Activated naive CD8-positive, alpha-beta T cell treated with anti-CD3 and anti-CD28 coated beads, Interleukin-2, amount 10 ng/mL, durations not matched to agents 7 days and 5 days (primary cell): ENCODE data around the gene TRABD. TPM values are rescaled to one million over a fixed set of nuclear protein-coding genes. Genes with fewer than 3 reads are reported as not detected.

Experiments
- ATAC-seq: fragments of 150-1000 bp; cut with Tn5 transposase; one replicate; pipeline ENCODE4 v1.10.0; 2021; ENCODE audit warnings: low read depth, moderate library complexity
- POLR2A ChIA-PET: fragments of 350-600 bp; sonication (Branson Sonifier 250); formaldehyde crosslinking; loops from one replicate; lab custom pipeline; 2021; ENCODE audit warnings: antibody characterized with exemption; lab: Charles Lee
- DNase-seq: peaks from one replicate; pipeline ENCODE4 v3.0.0; 2021
- H3K27ac Mint-ChIP-seq: one replicate; pipeline ENCODE4 v1.8.0; 2022; ENCODE audit warnings: mild to moderate bottlenecking, mixed read lengths
- H3K27me3 Mint-ChIP-seq: one replicate; pipeline ENCODE4 v1.8.0; 2022; ENCODE audit warnings: mild to moderate bottlenecking, moderate library complexity, mixed read lengths
- H3K36me3 Mint-ChIP-seq: one replicate; pipeline ENCODE4 v1.8.0; 2021; ENCODE audit warnings: mild to moderate bottlenecking, mixed read lengths
- H3K4me1 Mint-ChIP-seq: one replicate; pipeline ENCODE4 v1.8.0; 2021; ENCODE audit warnings: mixed read lengths
- H3K4me3 Mint-ChIP-seq: one replicate; pipeline ENCODE4 v1.8.0; 2022; ENCODE audit warnings: mild to moderate bottlenecking, moderate library complexity, mixed read lengths
- H3K9me3 Mint-ChIP-seq: one replicate; pipeline ENCODE4 v1.8.0; 2021; ENCODE audit warnings: mixed read lengths
- total RNA-seq, 2 experiments: library from RNA; stranded (reverse); gene quantifications; one replicate each; pipeline ENCODE4 v1.2.3, GENCODE V29; 2021

Gene TRABD
- total RNA-seq, 2 experiments from 2014 or later, result 116 to 121 TPM

DNA sequence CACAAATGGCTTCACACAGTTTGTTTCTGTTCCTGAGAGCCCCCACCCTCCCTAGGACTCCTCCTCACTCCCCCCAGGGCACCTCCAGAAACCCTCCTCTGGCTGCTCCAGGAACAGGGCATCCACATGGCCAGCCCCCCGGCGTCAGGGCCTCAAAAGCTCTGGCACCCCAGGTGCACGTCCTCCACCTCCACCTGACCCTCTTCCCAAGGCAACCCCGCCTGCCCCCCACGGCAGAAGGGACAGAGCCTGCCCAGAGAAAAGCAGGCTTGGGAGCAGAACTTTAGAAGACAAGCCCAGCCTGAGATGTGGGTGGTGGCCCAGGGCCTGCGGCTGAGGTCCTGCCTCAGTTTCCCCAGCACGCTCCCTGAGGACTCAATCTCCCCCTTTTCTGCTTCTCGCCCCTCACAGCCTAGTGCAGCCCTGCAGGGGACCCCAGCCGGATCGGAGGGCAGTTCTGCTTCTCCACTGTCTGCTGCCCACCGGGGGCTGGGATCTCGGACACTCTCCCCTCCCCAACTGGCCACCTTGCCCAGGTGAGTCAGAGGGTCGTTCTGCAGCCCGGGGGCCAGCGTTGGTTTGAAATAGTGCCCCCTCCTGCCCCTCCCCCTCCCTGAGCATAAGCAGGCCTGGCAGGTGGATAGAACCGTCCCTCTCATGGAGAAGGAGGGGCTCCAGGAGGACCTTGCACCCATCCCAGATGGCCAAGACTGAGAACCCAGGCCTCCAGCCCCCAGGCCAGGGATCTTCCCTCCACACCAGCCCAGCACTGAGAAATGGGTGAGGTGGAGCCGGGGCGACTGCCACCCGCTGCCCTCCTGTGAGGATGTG, 2.4 kb upstream of the TRABD start:
- ATAC-seq (no peak), DNase-seq (peak; percentile 29)
- no peaks in the 10 kb centered on the region for H3K9me3 Mint-ChIP-seq
- H3K4me1 Mint-ChIP-seq, result peaks cover 14% of the 10 kb centered on the region
- POLR2A ChIA-PET, result no interaction called here
- no peak overlapping the region for H3K27ac Mint-ChIP-seq
- H3K4me3 Mint-ChIP-seq, result peak overlapping the region; percentile 19
- peaks cover 2% of the 10 kb centered on the region for H3K36me3 Mint-ChIP-seq
- H3K27me3 Mint-ChIP-seq, result no peaks in the 10 kb centered on the region

DNA sequence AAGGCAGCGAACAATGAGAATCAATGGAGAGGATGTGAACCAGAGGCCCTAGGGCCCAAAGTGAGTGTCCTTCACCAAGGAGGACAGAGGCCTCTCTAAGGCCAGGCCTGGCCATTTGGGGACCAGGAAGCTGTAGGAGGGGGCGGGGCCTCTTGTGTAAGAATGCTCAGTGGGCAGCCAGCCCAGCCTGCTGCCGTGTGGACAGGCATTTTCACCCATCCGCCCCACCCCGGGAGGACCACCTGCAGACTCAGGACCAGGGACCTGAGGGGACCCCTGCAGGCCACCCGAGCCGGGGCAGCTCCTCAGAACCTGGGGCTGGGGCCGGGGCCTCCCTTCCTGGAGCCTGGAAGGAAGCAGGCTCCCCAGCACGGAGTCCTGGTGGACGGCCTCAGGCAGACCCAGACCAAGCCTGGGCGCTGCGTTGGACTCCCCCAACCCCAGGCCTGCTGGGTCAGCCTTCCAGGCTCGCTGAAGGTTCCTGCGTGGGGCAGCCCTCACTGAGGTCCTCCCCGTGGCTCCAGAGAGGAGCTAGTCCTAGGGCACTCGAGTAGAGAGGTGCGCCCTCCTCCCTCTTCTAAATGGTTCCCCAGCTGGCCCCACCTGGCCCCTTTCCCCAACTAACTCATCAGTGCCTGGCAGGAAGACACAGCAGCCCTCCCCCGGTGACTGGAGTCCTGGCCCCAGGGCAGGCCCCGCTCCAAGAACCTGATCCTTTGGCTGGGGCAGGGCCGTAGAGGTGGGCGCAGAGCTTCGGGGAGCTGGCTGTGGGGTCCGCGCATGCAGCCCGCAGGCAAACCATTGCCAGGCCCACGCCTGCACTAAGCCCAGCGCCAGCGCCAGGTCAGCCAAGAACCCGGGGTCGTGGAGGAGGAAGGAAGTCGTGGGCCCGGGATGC, 1.5 kb upstream of the TRABD start:
- Mint-ChIP-seq H3K36me3 (peaks cover 2% of the 10 kb centered on the region), H3K4me3 (peak overlapping the region; percentile 77), H3K4me1 (peaks cover 16% of the 10 kb centered on the region), H3K27ac (no peak overlapping the region), H3K9me3 (no peaks in the 10 kb centered on the region), H3K27me3 (no peaks in the 10 kb centered on the region)
- POLR2A ChIA-PET, result no interaction called here
- DNase-seq (no peak), ATAC-seq (no peak)

DNA sequence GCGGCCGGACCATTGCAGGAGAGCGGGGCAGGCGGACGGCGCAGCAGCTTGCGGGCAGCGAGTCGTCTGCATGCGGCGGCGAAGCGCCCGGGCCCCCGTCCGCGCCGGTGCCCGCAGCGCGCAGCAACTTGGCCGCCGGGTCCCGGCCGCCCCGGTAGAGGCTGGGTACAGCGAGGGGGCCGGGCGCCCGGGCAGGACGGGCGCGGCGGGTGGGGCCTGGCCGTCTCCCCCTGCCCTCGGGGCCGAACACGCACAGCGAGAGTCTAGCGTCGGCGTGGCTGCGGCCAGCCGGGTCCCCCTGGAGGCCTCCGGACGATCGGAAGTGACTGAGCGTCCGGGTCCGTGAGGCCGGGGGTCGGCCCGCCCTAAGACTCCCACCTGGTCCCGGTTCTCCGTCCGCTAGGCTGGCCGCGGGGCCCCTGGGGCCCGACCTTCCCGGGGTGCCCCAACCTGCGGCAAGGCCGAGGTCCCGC, 775 bp upstream of the TRABD start:
- H3K4me1 Mint-ChIP-seq, result peaks cover 18% of the 10 kb centered on the region
- POLR2A ChIA-PET, result no interaction called here
- H3K4me3 Mint-ChIP-seq, result peak overlapping the region; percentile 77
- H3K27ac Mint-ChIP-seq, result no peak overlapping the region
- DNase-seq (no peak), ATAC-seq (no peak)
- H3K9me3 Mint-ChIP-seq, result no peaks in the 10 kb centered on the region
- H3K27me3 Mint-ChIP-seq, result no peaks in the 10 kb centered on the region
- peaks cover 2% of the 10 kb centered on the region for H3K36me3 Mint-ChIP-seq

DNA sequence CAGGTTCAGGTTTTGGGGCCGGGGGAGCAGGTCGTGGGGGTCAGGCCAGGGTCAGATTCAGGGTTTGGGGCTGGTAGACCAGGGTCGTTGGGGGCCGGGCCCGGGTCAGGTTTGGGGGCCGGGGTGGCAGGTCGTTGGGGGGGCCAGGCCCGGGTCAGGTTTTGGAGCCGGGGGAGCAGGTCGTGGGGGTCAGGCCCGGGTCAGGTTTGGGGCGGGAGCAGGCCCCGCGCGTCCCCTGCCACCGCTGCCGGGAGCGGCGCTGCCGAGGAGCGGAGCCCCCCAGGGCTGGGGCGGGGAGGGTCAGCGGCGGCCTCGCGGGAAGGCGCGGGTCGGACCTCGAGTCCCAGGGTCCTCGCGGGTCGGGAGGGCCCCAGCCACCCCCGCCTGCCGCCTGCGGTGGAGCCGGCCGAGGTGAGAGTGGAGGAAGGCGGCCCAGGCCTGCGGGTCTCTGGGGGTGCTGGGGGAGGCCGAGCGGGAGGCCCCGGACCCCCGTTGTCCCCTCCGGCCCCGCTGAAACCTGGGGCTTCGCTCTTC, 535 bp downstream of the TRABD start:
- H3K27ac Mint-ChIP-seq, result peak overlapping the region; percentile 93
- POLR2A ChIA-PET, result interaction anchor here (1.3 to 1.4 kb wide), 2 partner anchors 15 kb away, joined by 3 read pairs; no protein-coding TSS in a partner anchor

DNA sequence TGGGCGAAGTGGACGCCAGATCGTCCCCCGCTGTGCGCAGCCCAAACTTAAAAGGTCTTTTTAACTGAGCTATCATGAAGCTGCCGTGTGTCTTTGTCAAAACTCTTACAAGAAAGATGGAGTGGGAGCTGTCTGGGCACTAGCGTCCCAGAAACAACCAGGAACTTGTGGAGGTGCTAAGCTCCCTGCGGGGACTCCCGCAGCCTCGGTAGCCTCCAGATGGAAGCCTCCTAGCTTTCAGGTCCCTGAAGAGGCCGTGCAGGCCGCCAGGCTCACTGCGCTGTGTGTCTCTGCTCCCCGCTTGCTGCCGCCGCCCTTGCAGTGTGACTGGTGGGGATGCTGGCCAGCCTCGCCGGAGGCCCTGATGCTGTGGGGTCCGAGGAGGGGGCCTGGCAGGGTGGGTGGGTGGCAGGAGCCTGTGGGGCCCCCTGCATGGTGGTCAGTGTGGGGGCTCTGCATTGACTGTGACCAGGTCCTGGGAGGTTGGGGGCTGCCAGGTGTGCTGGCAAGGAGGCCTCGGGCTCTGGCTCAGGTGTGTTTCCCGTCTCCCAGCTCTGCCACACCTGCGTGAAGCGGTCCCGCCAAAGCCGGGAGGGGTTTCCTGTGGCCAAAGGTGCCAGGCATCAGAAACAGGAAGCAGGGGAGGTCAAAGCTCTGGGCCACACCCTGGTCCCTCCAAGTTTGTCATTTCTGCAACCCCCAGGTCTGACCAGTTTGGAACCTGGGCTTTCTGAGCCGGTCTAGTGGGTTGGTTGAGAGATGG, 1.2 kb downstream of the TRABD start:
- POLR2A ChIA-PET, result interaction anchor here (0.8 to 1.4 kb wide), 5 partner anchors 15 to 252 kb away, joined by 3 to 4 read pairs (median 3); no protein-coding TSS in a partner anchor
- no peaks in the 10 kb centered on the region for H3K9me3 Mint-ChIP-seq
- H3K36me3 Mint-ChIP-seq, result peaks cover 2% of the 10 kb centered on the region
- H3K27me3 Mint-ChIP-seq, result no peaks in the 10 kb centered on the region
- H3K4me1 Mint-ChIP-seq, result peaks cover 26% of the 10 kb centered on the region
- ATAC-seq (no peak), DNase-seq (no peak)
- peak overlapping the region; percentile 95 for H3K4me3 Mint-ChIP-seq
- peak overlapping the region; percentile 93 for H3K27ac Mint-ChIP-seq

More for the DNA sequence above, 535 bp downstream of the TRABD start:
- H3K27me3 Mint-ChIP-seq, result no peaks in the 10 kb centered on the region
- ATAC-seq (no peak), DNase-seq (peak; percentile 59)
- peak overlapping the region; percentile 95 for H3K4me3 Mint-ChIP-seq
- H3K36me3 Mint-ChIP-seq, result peaks cover 2% of the 10 kb centered on the region
- H3K4me1 Mint-ChIP-seq, result peaks cover 20% of the 10 kb centered on the region
- no peaks in the 10 kb centered on the region for H3K9me3 Mint-ChIP-seq

DNA sequence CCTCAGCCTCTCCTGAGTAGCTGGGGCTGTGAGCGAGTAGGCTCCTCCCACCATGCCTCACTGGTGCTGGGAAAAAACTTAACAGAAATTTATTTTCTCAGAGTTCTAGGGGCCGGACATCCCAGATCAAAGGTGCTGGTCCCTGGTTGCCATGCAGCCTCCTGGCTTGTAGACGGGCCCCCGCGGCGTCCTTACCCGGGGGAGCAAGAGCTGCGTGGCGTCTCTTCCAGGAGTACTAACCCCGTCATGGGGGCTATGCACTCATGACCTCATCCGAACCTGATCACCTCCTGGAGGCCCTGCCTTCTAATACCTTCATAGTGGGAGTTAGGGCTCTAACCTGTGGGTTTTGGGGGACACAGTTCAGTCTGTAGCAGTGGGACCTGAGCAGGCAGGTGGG, 2.6 kb downstream of the TRABD start:
- no peak for ATAC-seq
- Mint-ChIP-seq H3K9me3 (no peaks in the 10 kb centered on the region), H3K4me1 (peaks cover 34% of the 10 kb centered on the region), H3K36me3 (peaks cover 2% of the 10 kb centered on the region), H3K27ac (peak overlapping the region; percentile 98), H3K4me3 (no peak overlapping the region), H3K27me3 (no peaks in the 10 kb centered on the region)
- peak; percentile 24 for DNase-seq
- POLR2A ChIA-PET, result interaction anchor here (0.5 to 0.6 kb wide), 2 partner anchors 137 to 367 kb away, joined by 3 to 8 read pairs; no protein-coding TSS in a partner anchor

DNA sequence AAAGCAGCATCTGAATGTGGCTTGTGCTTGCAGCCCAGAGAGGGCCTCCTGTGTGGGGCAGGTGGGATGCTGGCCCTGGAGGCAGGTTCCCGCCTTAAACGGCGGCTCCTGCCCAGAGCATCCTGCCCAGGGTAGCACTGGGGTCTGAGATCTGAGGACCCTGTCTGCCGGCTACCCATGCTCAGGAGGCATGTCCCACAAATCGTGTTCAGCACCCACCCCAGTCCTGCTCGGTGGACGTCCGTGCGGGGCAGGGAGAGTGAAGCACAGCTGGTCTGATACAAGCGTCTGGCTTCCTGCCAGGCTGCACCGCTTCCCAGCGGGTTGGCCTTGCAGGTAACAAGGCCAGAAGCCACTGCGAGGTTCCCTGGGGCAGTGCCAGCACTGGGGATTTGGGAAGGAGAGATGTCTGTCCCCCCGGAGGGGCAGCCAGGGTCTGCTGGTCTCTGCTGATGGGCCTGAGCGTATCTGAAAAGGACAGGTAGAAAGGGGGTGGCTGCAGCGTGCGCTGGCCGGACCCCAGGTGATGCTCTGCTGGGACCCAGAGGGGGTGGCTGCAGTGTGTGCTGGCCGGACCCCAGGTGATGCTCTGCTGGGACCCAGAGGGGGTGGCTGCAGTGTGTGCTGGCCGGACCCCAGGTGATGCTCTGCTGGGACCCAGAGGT, 3.6 kb downstream of the TRABD start:
- Mint-ChIP-seq H3K4me1 (peaks cover 34% of the 10 kb centered on the region), H3K4me3 (peak overlapping the region; percentile 95), H3K27me3 (no peaks in the 10 kb centered on the region), H3K9me3 (no peaks in the 10 kb centered on the region), H3K36me3 (peaks cover 2% of the 10 kb centered on the region), H3K27ac (peak overlapping the region; percentile 98)
- no peak for ATAC-seq
- POLR2A ChIA-PET, result interaction anchor here (1.0 to 3.1 kb wide), 9 partner anchors 12 to 432 kb away, joined by 3 to 23 read pairs (median 5); partner anchors contain the start of genes LMF2, MLC1, NCAPH2 and SCO2
- DNase-seq, result peak; percentile 43

DNA sequence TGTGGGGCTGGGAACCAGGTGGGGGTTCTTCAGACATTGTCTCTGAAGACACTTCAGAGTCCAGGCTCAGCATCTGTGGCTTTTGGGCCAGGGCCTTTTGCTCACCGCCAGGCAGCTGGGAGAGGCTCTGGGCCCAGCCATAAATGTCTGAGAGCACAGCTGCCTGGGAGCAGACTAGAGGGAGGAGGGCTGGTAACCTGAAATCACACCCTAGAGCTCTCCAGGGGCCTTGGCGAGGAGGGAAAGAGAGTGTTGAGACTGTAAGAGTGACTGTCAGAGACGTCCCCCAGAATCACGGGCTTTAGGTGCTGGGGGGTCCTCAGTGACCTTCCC, 4.1 kb downstream of the TRABD start:
- POLR2A ChIA-PET, result interaction anchor here (1.0 to 3.1 kb wide), 9 partner anchors 12 to 431 kb away, joined by 3 to 23 read pairs (median 5); partner anchors contain the start of genes LMF2, MLC1, NCAPH2 and SCO2
- no peaks in the 10 kb centered on the region for H3K27me3 Mint-ChIP-seq
- peaks cover 32% of the 10 kb centered on the region for H3K4me1 Mint-ChIP-seq
- H3K36me3 Mint-ChIP-seq, result peaks cover 2% of the 10 kb centered on the region
- H3K27ac Mint-ChIP-seq, result peak overlapping the region; percentile 98
- ATAC-seq, result peak; percentile 4
- H3K4me3 Mint-ChIP-seq, result peak overlapping the region; percentile 95
- H3K9me3 Mint-ChIP-seq, result no peaks in the 10 kb centered on the region
- DNase-seq, result no peak

DNA sequence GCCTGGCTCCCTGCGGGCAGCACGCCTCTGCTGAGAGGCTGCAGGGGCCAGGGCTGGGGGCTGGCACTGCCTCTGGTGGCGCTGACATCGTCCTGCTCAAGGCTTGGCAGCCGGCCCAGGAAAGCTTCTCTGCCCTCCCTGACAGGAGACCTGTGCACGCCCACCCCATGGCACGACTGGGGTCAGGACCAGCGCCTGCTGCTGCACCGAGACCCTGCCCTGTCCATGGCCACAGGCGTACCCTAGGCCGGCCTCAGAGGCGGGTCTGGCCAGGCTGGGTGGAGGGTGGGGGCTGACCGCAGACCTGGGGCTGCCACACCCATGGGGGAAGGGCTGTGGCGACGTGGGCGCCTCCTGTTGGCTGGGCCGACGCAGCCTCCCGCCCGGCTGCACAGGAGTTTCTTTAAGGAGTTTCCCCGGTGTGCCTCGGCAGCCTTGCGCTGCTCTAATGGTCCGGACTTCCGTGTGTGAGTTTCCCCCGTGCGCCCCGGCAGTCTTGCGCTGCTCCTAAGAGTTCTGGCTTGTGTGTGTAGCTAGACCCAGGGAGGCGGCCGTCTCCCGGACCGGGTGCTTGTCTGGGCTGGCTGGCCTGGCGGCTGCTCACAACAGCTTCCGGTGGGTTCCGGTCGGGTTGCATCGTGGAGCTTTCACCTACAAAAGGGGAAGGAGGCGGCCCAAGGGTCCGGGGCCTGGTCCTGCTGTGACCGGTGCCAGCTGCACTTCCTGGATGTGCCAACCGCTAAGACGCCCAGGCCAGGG, 4.6 kb downstream of the TRABD start:
- H3K9me3 Mint-ChIP-seq, result no peaks in the 10 kb centered on the region
- peak overlapping the region; percentile 98 for H3K27ac Mint-ChIP-seq
- no peaks in the 10 kb centered on the region for H3K27me3 Mint-ChIP-seq
- peak overlapping the region; percentile 95 for H3K4me3 Mint-ChIP-seq
- POLR2A ChIA-PET, result interaction anchor here (0.5 to 3.1 kb wide), 19 partner anchors 9 to 431 kb away, joined by 3 to 23 read pairs (median 6); partner anchors contain the start of genes LMF2, MLC1, NCAPH2 and SCO2
- H3K36me3 Mint-ChIP-seq, result peaks cover 2% of the 10 kb centered on the region
- peak; percentile 87 for DNase-seq
- peak; percentile 53 for ATAC-seq
- H3K4me1 Mint-ChIP-seq, result peaks cover 32% of the 10 kb centered on the region

DNA sequence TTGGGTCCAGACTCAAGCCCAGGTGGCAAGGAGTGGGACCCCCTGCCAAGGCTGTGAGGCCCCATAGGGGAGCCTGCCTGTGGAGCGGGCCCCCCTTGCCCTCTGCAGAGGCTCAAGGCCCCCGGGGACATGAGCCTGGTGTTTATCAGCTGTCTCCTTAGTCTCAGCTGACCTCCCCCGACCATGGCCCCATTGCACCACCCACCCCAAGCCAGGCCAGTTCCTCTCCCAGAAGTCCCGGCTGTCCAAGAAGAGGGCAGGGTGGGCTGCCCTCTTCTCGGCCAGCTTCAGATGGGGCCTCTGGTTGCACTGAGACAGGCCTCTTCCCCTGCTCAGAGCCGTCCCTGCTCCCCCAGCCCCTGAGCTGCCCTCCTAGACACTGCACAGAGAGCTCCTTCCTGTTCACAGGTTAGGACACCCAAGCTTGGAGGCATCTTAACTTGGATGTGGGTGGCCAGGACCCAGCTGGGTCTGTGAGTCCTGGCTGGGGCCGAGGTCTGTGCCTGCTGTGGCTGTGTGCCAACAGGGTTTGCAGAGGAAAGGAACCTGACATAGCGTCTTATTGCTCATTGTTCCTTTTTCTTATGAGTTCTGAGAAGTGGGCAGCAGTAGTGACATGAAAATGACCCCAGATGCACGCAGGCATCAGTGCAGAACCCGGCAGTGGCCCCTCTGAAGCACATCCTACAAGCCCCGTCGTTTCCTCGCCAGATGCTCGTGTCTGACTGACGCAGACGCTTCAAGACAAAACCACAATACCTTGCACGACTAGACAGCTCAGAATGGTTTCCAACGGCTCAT, 5.4 kb downstream of the TRABD start:
- no peaks in the 10 kb centered on the region for H3K27me3 Mint-ChIP-seq
- H3K9me3 Mint-ChIP-seq, result no peaks in the 10 kb centered on the region
- H3K27ac Mint-ChIP-seq, result peak overlapping the region; percentile 98
- ATAC-seq, result peak; percentile 59
- H3K36me3 Mint-ChIP-seq, result peaks cover 2% of the 10 kb centered on the region
- peaks cover 30% of the 10 kb centered on the region for H3K4me1 Mint-ChIP-seq
- POLR2A ChIA-PET, result interaction anchor here (0.5 to 3.1 kb wide), 19 partner anchors 8 to 430 kb away, joined by 3 to 23 read pairs (median 6); partner anchors contain the start of genes LMF2, MLC1, NCAPH2 and SCO2
- peak; percentile 69 for DNase-seq
- peak overlapping the region; percentile 95 for H3K4me3 Mint-ChIP-seq
